Islet of Langerhans (tissue), 1 donor: ENCODE results near the gene FRMD5.

ENCODE experiments used
- FAIRE-seq: peaks from one replicate; lab custom pipeline; 2011; peaks lifted over from hg19 to GRCh38; lab: Jason Lieb, UNC

The FRMD5 gene

GRCh38 chr15:43969802-43970375, 225.2 kb downstream of the FRMD5 start:
- no peak for FAIRE-seq

- no peak for FAIRE-seq
Measured at GRCh38 chr15:43968551-43968950, 226.5 kb downstream of the FRMD5 start.

DNA sequence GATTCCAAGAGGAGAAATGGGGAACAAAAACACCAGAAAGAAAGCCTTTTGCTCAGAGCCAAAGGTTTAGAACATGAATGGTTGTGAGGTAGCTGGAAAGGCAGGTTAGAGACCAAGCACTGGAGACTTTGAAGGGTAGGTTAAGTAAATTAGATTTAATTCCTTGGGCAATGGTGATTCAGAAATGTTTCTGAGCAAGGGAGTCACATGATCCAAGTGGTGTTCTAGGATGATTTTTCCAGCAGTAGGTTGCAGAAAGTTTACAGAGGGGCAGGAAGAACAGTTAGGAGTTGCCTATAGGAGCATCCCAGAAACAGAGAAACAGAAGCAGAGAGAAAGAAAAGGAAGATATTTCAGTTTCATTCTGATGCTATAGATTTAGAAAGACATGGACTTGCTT, 228.4 kb downstream of the FRMD5 start:
- no peak for FAIRE-seq

- no peak for FAIRE-seq
Measured at GRCh38 chr15:43958861-43959330, 236.2 kb downstream of the FRMD5 start.

DNA sequence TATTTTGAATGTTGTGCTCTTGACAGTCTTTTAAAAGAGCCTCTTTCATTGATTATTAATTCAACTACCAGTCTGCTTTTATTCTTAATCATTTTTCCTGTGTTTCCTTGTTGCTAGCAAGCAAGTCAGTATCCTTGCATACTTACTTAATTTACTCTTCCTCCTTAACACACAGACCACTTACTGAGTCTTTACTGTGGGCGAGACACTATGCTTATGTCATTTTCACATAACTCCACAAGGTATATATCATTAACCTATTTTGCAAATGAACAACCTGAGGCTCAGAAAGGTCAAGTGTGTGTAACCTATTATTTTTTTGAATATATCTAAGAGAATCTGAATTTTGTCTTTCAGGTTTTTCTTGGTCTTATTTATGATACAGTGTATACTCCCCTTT, 237.3 kb downstream of the FRMD5 start:
- FAIRE-seq, result no peak

GRCh38 chr15:43955140-43955539, 239.9 kb downstream of the FRMD5 start:
- no peak for FAIRE-seq

GRCh38 chr15:43954181-43954621, 240.9 kb downstream of the FRMD5 start:
- FAIRE-seq, result no peak

DNA sequence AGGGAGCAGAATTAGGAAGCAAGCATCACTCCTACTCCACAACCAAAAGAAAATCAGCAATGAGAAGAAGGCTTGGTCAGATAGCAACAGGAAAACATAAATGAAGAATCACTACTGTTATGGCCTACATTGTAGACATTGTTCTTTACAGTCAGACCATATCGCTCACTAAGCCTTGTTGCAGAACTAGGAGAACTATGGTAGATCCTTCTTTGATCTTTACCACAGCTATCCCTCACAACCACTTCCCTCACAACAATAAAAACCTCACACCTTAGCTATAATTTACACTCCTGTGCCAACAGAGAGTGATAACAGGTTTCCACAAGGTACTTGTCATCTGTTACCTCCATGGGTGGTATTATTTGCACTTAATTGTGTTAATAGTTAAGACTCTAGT, 241.7 kb downstream of the FRMD5 start:
- no peak for FAIRE-seq

DNA sequence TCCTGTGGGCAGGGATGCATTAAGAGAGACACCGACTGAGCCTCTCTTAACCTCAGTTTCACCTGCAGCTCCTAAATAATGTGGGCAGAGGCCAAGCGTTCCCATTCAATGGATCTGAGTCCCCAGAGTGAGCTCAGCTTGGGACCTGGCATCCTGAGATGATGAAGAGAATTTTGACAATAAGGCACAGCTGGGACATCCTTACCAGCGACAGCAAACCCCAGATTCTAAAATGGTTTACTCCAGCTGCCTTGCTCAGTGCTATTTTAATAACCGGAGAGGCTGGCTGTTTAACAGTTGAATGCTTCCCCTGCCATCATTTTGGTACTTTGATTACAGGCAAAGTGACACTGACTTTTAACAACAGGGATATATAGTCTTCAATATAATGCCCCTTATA, 244.5 kb downstream of the FRMD5 start:
- no peak for FAIRE-seq

GRCh38 chr15:43948691-43949325, 246.3 kb downstream of the FRMD5 start:
- FAIRE-seq, result no peak

- FAIRE-seq, result no peak
Measured at GRCh38 chr15:43943511-43943910, 251.6 kb downstream of the FRMD5 start.

GRCh38 chr15:43942194-43942593, 252.9 kb downstream of the FRMD5 start:
- no peak for FAIRE-seq

- FAIRE-seq, result no peak
Measured at GRCh38 chr15:43941555-43941954, 253.5 kb downstream of the FRMD5 start.

- FAIRE-seq, result no peak
Measured at GRCh38 chr15:43941071-43941470, 254.0 kb downstream of the FRMD5 start.

DNA sequence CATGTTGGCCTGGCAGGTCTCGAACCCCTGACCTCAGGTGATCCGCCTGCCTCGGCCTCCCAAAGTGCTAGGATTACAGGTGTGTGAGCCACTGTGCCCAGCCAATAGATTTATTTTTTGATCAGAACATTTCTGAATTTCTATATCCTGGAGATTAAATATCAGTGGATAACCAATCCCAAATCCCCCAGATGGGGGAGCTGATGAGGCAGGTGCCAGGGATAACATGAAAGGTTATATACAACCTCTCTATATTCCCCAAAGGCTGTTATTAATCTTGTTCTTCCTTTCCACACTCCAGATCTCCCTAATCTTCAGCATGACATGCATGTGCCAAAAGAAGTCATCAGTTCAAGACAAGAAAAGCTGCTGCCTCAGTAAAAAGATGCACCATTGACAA, 256.0 kb downstream of the FRMD5 start:
- no peak for FAIRE-seq

GRCh38 chr15:43934480-43934879, 260.6 kb downstream of the FRMD5 start:
- FAIRE-seq, result no peak

DNA sequence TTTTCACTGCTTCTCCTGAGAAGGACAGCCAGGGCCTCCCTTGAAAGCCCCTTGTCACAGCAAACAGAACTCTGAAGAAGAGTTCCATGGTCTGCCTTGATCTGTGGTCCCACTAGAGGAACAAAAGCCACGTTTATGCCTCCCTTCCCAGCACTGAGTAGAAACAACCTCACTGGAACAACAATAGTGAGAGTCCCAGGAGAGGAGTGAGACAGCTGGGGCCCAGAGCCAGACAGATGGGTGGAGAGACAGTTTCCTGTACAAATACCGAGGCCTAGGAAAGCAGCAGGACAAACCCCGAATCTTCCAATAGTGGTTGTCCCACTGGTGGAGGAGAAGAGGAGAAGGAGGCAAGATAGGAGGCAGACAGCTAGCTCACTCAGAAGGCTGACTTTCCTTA, 262.2 kb downstream of the FRMD5 start:
- FAIRE-seq, result no peak

- FAIRE-seq, result no peak
Measured at GRCh38 chr15:43931790-43932435, 263.2 kb downstream of the FRMD5 start.

DNA sequence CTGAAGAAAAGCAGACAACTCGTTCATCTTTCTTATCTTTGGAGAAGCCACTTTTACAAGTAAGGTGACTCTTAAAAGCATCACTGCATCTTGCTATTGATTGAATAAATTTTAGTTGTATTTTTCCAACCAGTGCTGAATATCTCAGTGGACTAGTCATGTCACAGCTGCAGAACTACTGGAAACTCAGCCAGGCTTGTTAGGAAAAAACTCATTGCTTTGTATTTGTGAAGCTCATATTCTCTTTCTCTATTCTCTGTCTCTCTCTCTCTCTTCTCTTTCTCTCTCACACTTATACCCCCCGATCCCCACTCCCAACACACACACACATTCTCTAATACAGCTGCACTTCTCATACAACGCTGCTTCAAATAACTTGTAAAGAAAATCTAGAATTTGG, 264.0 kb downstream of the FRMD5 start:
- no peak for FAIRE-seq

GRCh38 chr15:43930556-43930955, 264.5 kb downstream of the FRMD5 start:
- no peak for FAIRE-seq

GRCh38 chr15:43930079-43930478, 265.0 kb downstream of the FRMD5 start:
- FAIRE-seq, result no peak

DNA sequence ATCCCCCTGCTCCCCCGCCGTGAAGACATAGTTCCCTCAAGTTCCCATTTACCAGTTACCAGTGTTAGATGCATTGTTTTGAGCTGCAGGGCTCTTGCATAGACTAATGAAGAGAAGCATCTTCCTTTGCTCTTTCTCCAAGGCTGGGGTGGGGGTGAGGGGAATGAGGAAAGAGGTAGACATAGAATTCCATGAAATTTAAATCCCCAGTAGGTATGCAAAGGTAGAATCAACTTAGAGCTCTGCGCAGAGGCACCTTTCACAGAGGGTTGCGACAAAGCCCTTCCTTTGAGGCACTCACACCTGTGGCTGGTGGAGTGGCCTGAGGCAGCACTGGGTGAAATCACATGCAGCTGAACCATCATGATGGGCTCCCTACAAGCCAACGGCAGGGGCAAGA, 266.9 kb downstream of the FRMD5 start:
- FAIRE-seq, result no peak

GRCh38 chr15:43927203-43927602, 267.9 kb downstream of the FRMD5 start:
- FAIRE-seq, result no peak

GRCh38 chr15:43923553-43923952, 271.5 kb downstream of the FRMD5 start:
- FAIRE-seq, result no peak
